Activated CD8-positive, alpha-beta T cell treated with anti-CD3 and anti-CD28 coated beads for 36 hours (primary cell): ENCODE data around the gene C2CD5. TPM values are rescaled to one million over a fixed set of nuclear protein-coding genes. Genes with fewer than 3 reads are reported as not detected.

Experiments used
- ATAC-seq: fragments of 200-7000 bp; cut with Tn5 transposase; one replicate; pipeline ENCODE4 v1.10.0; 2021; ENCODE audit warnings: mild to moderate bottlenecking, moderate library complexity
- CTCF ChIA-PET: fragments of 350-600 bp; sonication (Branson Sonifier 250); formaldehyde crosslinking; loops from one replicate; lab custom pipeline; 2021; ENCODE audit warnings: antibody characterized with exemption; lab: Charles Lee
- POLR2A ChIA-PET: fragments of 350-600 bp; sonication (Branson Sonifier 250); formaldehyde crosslinking; loops from one replicate; lab custom pipeline; 2021; ENCODE audit warnings: antibody characterized with exemption; lab: Charles Lee
- DNase-seq: peaks from one replicate; pipeline ENCODE4 v3.0.0-alpha.2; 2020
- H3K27ac Mint-ChIP-seq: one replicate; pipeline ENCODE4 v1.8.0; 2021; ENCODE audit warnings: mild to moderate bottlenecking, mixed read lengths
- H3K27me3 Mint-ChIP-seq: one replicate; pipeline ENCODE4 v1.8.0; 2021; ENCODE audit warnings: mixed read lengths
- H3K36me3 Mint-ChIP-seq: one replicate; pipeline ENCODE4 v1.8.0; 2021; ENCODE audit warnings: low read depth, mixed read lengths
- H3K4me1 Mint-ChIP-seq: one replicate; pipeline ENCODE4 v1.8.0; 2021; ENCODE audit warnings: low read depth, mixed read lengths
- H3K4me3 Mint-ChIP-seq: one replicate; pipeline ENCODE4 v1.8.0; 2021; ENCODE audit warnings: mild to moderate bottlenecking, moderate library complexity, mixed read lengths
- H3K9me3 Mint-ChIP-seq: one replicate; pipeline ENCODE4 v1.8.0; 2021; ENCODE audit warnings: mixed read lengths
- CTCF ChIP-seq: fragments of 200-600 bp; IDR thresholded peaks from one replicate; pipeline ENCODE4 v1.8.0; 2022; ENCODE audit warnings: antibody characterized with exemption, mild to moderate bottlenecking
- intact Hi-C: fragments of 100-400 bp; cut with micrococcal nuclease; formaldehyde crosslinking; loops from one replicate; pipeline ENCODE4 v1.10.0; 2022
- total RNA-seq, 2 experiments: library from RNA; stranded (reverse); gene quantifications; one replicate each; pipeline ENCODE4 v1.2.3, GENCODE V29; 2021

The C2CD5 gene
- total RNA-seq, 2 experiments from 2014 or later = 32.4 to 34.1 TPM

- Mint-ChIP-seq H3K9me3 (no peaks in the 10 kb centered on the region), H3K27ac (no peak overlapping the region), H3K27me3 (no peaks in the 10 kb centered on the region), H3K36me3 (peaks cover 41% of the 10 kb centered on the region), H3K4me1 (peaks cover 60% of the 10 kb centered on the region), H3K4me3 (no peak overlapping the region)
- TF ChIP-seq CTCF = no peak
- DNase-seq (no peak), ATAC-seq (no peak)
- intact Hi-C loops = no loop called here
- ChIA-PET POLR2A (interaction anchor here (0.6 kb wide), 1 partner anchor 484 kb away, joined by 4 read pairs; no protein-coding TSS in a partner anchor), CTCF (no interaction called here)
These were observed 7.3 kb downstream of the C2CD5 start for GRCh38 chr12:22536971-22537544.

- no peak overlapping the region for H3K4me3 Mint-ChIP-seq
- H3K4me1 Mint-ChIP-seq = peaks cover 54% of the 10 kb centered on the region
- H3K27ac Mint-ChIP-seq = no peak overlapping the region
- no peaks in the 10 kb centered on the region for H3K27me3 Mint-ChIP-seq
- TF ChIP-seq CTCF = no peak
- ChIA-PET CTCF (no interaction called here), POLR2A (interaction anchor here (0.6 to 1.3 kb wide), 2 partner anchors 8 to 483 kb away, joined by 4 to 6 read pairs; partner anchors contain the start of gene C2CD5)
- ATAC-seq (no peak), DNase-seq (no peak)
- intact Hi-C loops = no loop called here
- H3K9me3 Mint-ChIP-seq = no peaks in the 10 kb centered on the region
- peaks cover 41% of the 10 kb centered on the region for H3K36me3 Mint-ChIP-seq
These were observed 7.9 kb downstream of the C2CD5 start for GRCh38 chr12:22536346-22536945.

GRCh38 chr12:22535478-22535877 lies 8.9 kb downstream of the C2CD5 start:
- ChIA-PET CTCF (no interaction called here), POLR2A (interaction anchor here (1.3 kb wide), 1 partner anchor 9 kb away, joined by 6 read pairs; the partner anchor contains the start of gene C2CD5)
- peak overlapping the region; percentile 32 for H3K27ac Mint-ChIP-seq
- peak overlapping the region; percentile 26 for H3K4me3 Mint-ChIP-seq
- ATAC-seq = peak; percentile 34
- intact Hi-C loops = no loop called here
- DNase-seq = no peak
- no peaks in the 10 kb centered on the region for H3K27me3 Mint-ChIP-seq
- no peak for TF ChIP-seq CTCF
- no peaks in the 10 kb centered on the region for H3K9me3 Mint-ChIP-seq
- peaks cover 36% of the 10 kb centered on the region for H3K36me3 Mint-ChIP-seq
- peaks cover 49% of the 10 kb centered on the region for H3K4me1 Mint-ChIP-seq

GRCh38 chr12:22535038-22535437 lies 9.3 kb downstream of the C2CD5 start:
- H3K36me3 Mint-ChIP-seq = peaks cover 34% of the 10 kb centered on the region

More at GRCh38 chr12:22535038-22535437, 9.3 kb downstream of the C2CD5 start:
- intact Hi-C loops = no loop called here
- H3K27me3 Mint-ChIP-seq = no peaks in the 10 kb centered on the region
- no peak for TF ChIP-seq CTCF
- no peak overlapping the region for H3K4me3 Mint-ChIP-seq
- ATAC-seq (no peak), DNase-seq (no peak)
- H3K4me1 Mint-ChIP-seq = peaks cover 46% of the 10 kb centered on the region
- POLR2A ChIA-PET = interaction anchor here (1.3 kb wide), 1 partner anchor 9 kb away, joined by 6 read pairs; the partner anchor contains the start of gene C2CD5
- H3K27ac Mint-ChIP-seq = no peak overlapping the region
- H3K9me3 Mint-ChIP-seq = no peaks in the 10 kb centered on the region
- CTCF ChIA-PET = no interaction called here
